Measurements from ENCODE around the gene MLEC.

- TF ChIP-seq, protein P1, sequence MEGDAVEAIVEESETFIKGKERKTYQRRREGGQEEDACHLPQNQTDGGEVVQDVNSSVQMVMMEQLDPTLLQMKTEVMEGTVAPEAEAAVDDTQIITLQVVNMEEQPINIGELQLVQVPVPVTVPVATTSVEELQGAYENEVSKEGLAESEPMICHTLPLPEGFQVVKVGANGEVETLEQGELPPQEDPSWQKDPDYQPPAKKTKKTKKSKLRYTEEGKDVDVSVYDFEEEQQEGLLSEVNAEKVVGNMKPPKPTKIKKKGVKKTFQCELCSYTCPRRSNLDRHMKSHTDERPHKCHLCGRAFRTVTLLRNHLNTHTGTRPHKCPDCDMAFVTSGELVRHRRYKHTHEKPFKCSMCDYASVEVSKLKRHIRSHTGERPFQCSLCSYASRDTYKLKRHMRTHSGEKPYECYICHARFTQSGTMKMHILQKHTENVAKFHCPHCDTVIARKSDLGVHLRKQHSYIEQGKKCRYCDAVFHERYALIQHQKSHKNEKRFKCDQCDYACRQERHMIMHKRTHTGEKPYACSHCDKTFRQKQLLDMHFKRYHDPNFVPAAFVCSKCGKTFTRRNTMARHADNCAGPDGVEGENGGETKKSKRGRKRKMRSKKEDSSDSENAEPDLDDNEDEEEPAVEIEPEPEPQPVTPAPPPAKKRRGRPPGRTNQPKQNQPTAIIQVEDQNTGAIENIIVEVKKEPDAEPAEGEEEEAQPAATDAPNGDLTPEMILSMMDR (IDR thresholded peaks at IDR 0.05; ENCODE audit: poor library complexity) = no peak
- TF ChIP-seq EZH2 (IDR thresholded peaks at IDR 0.05; ENCODE audit: borderline replicate concordance) = no peak
These were observed 33.5 kb downstream of the MLEC start for GRCh38 chr12:120720234-120720986.
